HG03066 (cell line): ENCODE measurements around the gene NBEAL1.
"Not testable (repeated sequence)": the region's sequence is repeated elsewhere in the genome, so short reads cannot be mapped to it uniquely, and the experiment has no call there.

Experiments
- ATAC-seq: cut with Tn5 transposase; IDR thresholded peaks from one replicate; pipeline ENCODE4 v1.9.1; 2021; ENCODE audit warnings: low read depth; ENCODE audit not compliant: unreplicated experiment

Gene NBEAL1

DNA sequence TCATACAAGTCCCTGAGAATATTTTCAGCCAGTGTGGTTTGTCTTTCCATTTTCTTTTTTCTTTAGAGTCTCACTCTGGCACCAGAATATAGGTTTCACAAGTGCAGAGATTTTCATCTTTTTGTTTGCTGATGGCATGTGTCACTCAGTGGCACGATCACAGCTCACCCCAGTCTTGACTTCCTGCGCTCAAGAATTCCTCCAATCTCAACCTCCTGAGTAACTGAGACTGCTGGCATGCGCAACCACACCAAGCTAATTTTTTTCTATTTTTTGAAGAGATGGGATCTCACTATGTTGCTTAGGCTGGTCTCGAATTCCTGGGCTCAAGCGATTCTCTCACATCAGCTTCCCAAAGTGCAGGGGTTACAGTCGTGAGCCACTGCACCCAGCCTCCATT lies 23.9 kb downstream of the NBEAL1 start:
- ATAC-seq = no peak

DNA sequence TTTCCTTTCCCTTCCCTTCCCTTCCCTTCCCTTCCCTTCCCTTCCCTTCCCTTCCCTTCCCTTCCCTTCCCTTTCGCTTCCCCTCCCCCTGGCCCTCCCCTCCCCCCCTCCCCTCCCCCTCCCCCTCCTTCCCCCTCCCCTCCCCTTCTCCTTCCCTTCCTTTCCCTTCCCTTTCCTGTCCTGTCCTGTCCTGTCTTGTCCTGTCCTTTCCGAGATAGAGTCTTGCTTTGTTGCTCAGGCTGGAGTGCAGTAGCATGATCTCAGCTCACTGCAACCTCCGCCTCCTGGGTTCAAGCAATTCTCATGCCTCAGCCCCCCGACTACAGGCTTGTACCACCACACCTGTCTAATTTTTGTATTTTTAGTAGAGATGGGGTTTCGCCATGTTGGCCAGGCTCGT lies 24.5 kb downstream of the NBEAL1 start:
- ATAC-seq = not testable (repeated sequence)

DNA sequence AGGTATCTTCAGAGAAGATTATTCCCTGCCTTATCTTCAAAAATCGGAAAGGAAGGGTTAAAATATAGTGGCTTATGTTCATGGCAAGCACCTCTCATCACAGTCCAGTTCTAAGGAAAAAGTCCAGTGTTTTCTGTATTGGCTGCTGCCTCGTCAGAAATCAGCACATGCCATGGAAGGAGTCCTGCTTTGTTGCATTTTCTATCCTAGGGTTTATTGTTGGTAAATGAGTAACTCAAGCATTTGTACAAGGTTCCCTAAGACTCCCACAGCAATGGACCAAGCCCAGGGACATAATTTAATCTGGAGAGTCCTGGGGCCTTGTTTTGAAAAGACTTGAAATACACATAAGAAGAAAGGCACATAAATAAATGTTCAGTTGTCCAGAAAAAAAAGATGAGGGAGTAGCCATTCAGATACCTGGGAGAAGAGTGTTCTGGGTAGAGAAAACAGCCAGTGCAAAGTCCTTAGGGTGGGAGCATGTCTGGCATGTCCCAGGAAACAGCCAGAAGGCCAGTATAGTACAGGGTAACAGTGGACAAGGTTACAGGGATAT lies 26.4 kb downstream of the NBEAL1 start:
- ATAC-seq = no peak

DNA sequence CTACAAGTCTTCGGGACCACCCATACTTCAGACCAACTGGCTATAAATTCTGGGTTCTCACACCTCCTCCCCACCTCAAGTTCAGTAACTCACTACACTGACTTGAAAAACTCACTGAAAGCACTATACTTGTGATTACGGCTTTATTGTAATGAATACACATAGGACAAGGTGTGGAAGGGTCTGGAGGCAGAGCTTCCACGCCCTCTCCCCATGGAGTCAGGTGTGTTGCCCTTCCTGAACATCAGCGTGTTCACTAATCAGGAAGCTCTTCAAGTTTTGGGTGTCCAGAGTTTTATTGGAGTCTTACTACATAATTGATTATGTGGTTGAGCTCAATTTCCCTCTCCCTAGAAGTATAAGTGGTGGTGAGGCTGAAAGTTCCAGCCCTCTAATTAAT lies 27.5 kb downstream of the NBEAL1 start:
- ATAC-seq = no peak

DNA sequence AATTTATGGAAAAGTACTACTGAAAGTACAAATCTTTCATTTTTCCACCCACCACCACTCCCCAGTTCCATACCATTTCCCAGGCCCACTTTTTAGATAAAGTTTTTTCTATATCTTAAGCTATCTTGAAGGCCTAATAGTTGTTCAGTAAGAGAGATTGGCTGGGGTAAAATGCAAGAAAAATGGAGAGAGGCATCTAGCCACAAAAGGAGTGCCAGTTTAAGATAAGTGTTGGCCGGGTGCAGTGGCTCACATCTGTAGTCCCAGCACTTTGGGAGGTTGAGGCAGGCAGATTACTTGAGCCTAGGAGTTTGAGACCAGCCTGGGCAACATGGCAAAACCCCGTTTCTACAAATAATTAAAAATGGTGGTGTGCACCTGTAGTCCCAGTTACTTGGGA lies 28.6 kb downstream of the NBEAL1 start:
- ATAC-seq = no peak

DNA sequence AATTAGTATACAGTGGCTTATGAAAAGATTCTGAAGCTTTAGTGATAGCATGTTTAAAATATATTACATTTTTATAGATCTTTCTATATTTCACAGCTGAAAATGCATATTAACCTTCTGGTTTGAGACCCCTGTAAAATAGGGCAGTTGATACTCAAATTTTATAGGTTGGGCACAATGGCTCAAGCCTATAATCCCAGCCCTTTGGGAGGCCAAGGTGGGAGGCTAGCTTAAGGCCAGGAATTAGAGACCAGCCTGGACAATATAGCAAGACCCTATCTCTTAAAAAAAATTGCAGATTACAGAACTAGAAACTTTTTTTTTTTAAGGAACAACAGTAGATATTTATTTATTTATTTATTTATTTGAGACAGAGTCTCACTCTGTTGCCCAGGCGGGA lies 31.2 kb downstream of the NBEAL1 start:
- no peak for ATAC-seq

DNA sequence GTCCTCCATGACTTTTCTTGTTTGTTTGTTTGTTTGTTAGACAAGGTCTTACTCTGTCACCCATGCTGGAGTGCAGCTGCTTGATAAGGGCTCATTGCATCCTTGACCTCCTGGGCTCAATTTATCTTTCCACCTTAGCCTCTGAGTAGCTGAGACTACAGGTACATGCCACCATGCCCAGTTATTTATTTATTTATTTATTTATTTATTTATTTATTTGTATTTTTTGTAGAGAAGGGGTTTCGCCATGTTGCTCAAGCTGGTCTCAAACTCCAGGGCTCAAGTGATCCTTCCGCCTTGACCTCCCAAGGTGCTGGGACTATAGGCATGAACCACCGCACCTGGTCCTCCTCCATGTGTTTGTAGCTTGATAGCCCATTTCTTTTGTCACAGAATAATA lies 37.9 kb downstream of the NBEAL1 start:
- no peak for ATAC-seq

DNA sequence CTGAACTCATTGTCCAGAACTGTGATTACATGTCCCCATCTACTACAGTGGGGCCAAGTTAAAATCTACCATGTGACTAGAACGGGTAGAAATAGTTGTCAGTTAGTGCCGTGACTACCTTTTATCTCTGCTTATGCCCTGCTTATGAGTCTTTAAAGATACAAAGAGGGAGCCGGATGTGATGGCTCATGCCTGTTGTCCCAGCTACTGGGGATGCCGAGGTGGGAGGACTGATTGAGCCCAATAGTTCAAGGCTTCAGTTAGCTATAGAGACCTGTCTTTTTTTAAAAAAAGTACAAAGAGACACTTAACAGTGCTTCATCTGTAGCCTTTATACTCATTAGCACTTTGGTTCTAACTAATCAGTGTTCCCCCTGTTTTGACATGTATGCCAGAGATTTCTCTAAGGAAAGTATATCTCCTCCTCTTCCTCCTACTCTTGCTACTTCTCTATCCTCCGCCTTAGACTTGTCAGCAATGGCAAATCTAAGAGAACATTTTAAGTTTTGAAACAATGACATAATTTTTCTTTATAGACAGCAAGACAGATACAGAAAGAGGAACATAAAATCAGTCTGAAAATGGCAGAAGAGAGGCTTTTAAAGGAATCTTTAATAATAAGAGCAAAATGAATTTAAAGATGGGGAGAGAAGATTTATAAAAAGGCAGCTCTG lies 45.0 kb downstream of the NBEAL1 start:
- no peak for ATAC-seq

DNA sequence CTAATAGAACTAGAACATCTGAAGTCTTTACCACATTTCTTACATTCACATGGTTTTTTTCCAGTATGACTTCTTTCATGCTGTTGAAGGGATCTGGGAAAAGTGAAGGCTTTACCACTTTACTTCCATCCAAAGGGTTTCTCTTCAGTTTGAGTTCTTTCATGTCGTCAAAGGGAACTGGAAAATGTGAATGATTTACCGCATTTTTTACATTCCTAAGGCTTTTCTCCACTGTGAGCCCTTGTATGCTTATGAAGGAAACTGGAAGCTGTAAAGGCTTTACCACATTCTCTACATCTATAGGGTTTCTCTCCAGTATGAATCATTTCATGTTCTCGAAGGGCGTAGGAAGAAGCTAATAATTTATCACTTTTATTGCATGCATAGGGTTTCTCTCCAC lies 46.7 kb downstream of the NBEAL1 start:
- no peak for ATAC-seq

DNA sequence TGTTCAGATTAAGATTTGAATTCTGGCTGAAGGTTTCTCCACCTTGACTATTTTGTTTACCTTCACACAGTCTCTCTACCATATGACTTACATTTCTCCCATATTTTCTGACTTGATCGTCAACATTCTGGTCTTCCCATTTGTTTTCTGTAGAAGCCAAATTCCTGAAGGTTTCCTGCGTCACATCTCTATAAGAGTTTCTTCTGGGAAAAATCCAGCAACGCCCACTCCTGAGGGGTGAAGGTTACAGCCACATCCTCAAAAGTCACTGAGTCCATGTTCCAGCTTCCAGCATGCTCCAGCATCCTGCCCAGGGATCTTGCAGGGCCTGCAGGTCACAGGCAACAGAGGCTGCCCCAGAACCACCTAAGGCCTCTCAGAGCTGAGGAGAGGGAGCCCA lies 47.5 kb downstream of the NBEAL1 start:
- ATAC-seq = no peak

DNA sequence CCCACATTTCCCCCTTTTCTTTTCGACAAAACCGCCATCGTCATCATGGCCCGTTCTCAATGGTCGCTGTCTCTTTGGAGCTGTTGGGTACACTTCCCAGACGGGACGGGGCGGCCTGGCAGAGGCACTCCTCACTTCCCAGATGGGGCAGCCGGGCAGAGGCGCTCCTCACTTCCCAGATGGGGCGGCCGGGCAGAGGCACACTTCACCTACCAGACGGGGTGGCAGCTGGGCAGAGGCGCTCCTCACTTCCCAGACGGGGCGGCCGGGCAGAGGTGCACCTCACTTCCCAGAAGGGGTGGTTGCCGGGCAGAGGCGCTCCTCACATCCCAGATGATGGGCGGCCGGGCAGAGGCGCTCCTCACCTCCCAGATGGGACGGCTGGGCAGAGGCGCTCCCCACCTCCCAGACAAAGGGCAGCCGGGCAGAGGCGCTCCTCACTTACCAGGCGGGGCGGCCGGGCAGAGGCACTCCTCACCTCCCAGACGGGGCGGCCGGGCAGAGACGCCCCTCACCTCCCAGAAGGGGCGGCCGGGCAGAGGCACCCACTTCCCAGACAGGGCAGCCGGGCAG lies 51.9 kb downstream of the NBEAL1 start:
- not testable (repeated sequence) for ATAC-seq

DNA sequence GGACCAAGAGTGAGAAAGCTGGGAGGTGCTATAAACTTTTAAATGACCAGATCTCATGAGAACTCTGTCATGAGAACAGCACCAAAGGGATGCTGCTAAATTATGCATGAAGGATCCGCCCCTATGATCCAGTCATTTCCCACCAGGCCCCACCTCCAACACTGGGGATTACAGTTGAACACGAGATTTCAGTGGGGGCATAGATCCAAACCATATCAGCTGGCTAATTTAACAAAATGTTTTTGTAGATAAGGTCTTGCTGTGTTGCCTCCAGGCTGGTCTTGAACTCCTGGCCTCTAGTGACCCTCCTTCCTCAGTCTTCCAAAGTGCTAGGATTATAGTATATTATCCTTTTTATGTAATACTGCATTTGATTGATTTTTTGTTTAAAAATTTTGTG lies 56.0 kb downstream of the NBEAL1 start:
- ATAC-seq = no peak

DNA sequence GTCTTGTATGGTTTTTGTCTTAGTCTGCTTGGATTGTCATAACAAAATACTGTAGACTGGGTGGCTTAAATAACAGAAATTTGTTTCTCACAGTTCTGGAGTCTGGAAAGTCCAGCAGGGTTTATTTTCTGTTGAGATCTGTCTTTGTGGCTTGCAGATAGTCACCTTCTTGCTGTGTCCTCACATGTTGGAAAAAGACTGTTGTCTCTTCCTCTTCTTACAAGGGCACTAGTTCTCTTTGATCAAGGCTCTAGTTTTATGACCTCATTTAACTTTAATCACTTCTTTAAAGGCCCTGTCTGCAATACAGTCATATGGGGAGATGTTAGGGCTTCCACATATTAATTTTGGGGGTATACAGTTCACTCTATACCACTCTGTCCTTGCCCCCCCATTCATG lies 56.5 kb downstream of the NBEAL1 start:
- no peak for ATAC-seq

DNA sequence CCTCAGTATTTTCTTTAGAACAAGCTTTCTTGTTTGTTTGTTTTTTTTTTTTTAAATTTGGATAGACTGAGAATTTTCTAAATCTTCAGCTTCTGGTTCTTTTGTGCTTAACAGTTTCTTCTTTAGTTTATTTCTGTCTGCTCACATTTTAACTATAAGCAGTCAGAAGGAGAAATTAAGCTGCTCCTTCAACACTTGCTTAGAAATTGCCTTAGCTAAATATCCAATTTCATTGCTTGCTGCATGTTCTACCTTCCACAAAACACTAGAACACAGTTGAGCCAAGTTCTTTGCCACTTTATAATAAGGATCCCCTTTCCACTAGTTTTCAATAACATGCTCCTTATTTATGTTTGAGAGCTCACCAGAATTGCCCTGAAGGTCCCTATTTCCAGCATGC lies 57.7 kb downstream of the NBEAL1 start:
- ATAC-seq = no peak

DNA sequence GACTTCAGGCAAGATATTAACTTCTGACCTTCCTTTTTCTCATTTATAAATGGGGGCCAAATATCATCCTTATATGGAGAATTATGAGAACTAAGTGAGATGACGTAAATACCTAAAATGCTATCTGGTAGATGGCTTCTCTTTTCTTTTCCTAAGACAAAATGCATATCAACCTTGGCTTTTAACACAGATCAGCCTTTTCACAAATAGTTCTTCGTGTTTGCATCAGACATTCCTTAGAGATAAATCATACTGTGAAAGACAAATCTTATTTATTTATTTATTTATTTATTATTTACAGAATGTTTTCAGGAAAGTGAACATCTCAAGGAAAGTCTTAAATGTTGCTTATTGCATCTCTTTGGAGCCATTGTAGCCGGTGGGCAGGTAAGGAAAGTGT lies 62.8 kb downstream of the NBEAL1 start:
- ATAC-seq = no peak

DNA sequence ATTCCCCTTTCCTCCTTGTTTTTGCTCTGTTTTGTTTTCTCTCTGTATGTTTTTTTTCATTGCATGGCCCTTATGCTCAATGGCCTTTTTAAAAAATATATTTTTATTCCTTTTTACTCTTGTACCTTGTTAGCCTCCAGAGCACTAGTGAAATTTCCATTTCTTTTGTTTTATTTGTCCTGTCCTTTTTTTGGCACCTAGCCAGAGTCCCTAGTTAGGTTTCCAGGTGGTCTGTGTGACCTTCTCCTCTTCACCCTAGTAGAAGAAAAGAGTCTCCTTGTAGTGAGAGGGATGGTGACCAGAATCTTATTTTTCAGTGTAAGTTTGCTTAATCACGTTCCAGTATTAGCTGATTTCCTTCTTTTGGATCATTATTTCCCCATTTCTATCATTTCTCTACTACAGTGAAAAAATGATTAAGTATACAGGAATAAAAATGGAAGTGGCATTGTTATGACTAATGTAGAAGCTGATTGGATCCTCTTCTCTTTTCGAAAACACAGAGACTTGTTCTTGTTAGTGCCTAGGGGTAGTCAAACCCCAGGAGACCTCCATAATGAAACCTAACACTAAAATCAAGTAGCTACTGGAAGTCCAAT lies 65.9 kb downstream of the NBEAL1 start:
- no peak for ATAC-seq

DNA sequence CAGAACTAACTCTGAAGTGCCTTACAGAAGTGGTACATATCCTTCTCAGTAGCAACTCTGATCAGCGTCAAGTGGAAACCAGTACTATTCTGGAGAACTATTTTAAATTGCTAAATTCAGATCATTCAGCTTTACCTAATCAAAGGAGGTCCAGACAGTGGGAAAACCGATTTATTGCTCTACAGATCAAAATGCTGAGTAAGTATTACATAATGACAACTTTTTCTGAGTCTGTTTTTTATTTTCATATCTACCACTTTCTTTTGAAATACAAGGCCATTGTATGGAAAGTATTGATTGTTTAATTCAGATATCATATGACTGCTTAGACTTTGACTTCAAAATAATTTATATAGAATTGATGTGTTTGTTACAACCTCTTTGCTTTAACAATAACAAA lies 68.7 kb downstream of the NBEAL1 start:
- ATAC-seq = no peak

DNA sequence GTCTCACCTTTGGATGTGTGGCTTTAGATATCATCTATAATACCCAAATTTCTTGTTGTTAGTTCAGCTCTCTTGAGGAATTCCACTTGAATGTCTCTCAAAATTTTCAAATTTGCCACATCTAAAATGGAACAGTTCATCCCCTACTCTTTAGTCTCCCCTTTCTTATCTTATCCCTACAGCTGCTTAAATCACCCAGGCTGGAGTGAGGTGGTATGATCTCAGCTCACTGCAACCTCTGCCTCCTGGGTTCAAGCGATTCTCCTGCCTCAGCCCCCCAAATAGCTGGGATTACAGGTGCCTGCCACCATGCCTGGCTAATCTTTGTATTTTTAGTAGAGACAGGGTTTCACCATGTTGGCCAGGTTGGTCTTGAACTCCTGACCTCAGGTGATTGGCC lies 71.7 kb downstream of the NBEAL1 start:
- ATAC-seq = not testable (repeated sequence)

DNA sequence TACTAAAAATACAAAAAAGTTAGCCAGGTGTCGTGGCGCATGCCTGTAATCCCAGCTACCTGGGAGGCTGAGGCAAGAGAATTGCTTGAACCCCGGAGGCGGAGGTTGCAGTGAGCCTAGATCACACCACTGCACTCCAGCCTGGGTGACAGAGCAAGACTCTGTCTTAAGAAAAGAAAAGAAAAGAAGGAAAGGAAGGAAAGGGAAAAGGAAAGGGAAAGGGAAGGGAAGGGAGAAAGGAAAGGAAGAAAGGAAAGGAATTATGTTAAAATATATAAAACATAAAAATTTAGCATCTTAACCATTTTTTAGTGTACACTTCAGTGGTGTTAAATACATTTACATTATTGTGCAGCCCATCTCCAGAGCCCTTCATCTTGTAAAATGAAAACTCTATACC lies 76.0 kb downstream of the NBEAL1 start:
- not testable (repeated sequence) for ATAC-seq

DNA sequence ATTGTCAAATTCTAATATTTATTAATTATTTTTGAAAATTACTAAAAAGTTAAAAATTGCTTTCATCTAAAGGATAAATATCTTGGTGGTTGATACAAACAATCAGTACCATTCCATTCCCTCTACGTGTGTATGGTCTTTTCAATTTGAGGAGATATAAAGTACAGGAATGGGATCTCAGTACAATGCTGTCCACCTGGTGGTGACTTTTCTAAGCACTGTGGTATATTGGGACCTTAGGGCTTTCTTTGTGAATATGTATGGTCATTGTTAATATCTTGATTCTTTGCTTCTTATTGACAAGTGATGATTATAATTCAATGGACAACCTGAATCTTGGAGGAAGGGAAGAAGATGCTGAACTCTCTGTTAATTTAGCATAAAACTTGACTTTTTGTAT lies 83.1 kb downstream of the NBEAL1 start:
- ATAC-seq = no peak

DNA sequence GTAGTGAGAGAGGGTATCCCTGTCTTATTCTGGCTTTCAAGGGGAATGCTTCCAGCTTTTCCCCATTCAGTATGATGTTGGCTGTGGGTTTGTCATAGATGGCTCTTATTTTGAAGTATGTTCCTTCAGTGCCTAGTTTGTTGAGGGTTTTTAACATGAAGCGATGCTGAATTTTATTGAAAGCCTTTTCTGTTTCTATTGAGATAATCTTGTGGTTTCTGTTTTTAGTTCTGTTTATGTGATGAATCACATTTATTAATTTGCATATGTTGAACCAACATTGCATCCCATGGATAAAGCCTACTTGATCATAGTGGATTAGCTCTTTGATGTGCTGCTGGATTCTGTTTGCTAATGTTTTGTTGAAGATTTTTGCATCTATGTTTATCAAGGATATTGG lies 87.7 kb downstream of the NBEAL1 start:
- not testable (repeated sequence) for ATAC-seq

DNA sequence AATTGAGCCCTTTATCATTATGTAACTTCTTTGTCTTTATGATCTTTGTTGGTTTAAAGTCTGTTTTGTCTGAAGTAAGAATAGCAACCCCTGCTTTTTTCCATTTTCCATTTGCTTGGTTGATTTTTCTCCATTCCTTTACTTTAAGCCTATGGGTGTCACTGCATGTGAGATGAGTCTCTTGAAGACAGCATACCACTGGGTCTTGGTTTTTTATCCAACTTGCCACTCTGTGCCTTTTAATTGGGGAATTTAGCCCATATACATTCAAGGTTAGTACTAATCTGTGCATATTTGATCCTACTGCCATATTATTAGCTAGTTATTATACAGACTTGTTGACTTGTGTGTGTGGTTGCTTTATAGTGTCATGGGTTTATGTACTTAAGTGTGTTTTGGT lies 89.6 kb downstream of the NBEAL1 start:
- ATAC-seq = no peak
